Measurements from ENCODE around the gene DDA1. TPM values are rescaled to one million over a fixed set of nuclear protein-coding genes. Genes with fewer than 3 reads are reported as not detected.

Gene DDA1
- total RNA-seq, 1 donor from 2014 or later = 15.8 TPM

DNA sequence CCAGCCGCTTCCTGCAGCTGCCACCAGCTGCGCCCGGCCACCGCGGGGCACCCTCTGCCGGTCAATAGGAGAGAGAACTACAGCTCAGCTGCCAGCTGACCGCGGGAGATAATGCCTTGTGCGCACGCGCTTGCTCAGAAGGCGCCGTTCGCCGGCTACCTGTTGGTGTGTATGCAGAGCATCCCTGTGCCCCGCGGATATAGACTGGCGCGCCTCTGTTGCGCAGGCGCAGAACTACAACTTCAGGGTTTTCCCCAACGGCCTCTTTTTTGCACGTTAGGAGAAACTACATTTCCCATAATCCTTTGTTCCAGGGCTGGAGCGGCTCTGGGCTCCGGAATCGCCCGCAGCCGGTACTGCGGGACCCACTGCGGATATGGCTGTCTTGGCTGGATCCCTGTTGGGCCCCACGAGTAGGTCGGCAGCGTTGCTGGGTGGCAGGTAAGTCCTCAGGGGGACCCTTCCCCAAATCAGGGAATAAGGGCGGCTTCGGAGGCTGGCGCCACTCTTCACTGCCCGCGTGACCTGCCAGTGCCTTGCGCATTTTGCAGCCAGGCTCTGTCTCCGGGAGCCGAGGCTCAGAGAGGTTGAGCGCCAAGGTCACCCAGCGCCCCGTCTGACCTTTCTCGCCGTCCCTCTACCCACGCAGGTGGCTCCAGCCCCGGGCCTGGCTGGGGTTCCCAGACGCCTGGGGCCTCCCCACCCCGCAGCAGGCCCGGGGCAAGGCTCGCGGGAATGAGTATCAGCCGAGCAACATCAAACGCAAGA, 3.7 kb upstream of the DDA1 start, which contains the start of gene MRPL34:
TSS of gene MRPL34 (plus strand) at position 356 of the 768 bp plus-strand sequence. CDS start at position 377, 21 bp downstream.
- no peaks in the 10 kb centered on the region for H3K9me3 ChIP-seq
- H3K27me3 ChIP-seq = no peaks in the 10 kb centered on the region
- peak within 1 kb of the TSS; percentile 81 to 90 for H3K27ac ChIP-seq
- TF ChIP-seq, protein P1, sequence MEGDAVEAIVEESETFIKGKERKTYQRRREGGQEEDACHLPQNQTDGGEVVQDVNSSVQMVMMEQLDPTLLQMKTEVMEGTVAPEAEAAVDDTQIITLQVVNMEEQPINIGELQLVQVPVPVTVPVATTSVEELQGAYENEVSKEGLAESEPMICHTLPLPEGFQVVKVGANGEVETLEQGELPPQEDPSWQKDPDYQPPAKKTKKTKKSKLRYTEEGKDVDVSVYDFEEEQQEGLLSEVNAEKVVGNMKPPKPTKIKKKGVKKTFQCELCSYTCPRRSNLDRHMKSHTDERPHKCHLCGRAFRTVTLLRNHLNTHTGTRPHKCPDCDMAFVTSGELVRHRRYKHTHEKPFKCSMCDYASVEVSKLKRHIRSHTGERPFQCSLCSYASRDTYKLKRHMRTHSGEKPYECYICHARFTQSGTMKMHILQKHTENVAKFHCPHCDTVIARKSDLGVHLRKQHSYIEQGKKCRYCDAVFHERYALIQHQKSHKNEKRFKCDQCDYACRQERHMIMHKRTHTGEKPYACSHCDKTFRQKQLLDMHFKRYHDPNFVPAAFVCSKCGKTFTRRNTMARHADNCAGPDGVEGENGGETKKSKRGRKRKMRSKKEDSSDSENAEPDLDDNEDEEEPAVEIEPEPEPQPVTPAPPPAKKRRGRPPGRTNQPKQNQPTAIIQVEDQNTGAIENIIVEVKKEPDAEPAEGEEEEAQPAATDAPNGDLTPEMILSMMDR (IDR thresholded peaks at IDR 0.05) = peak; percentile 79 to 91 (median 81)
- H3K36me3 ChIP-seq = no peaks in the 10 kb centered on the region
- intact Hi-C loops (cut with DNase I) = loop anchor here (1.0 to 2.0 kb wide), 3 partner anchors 13 to 39 kb away; partner anchors contain the start of genes ANO8 and BABAM1
- peak; percentile 89 to 97 for DNase-seq (ENCODE audit: low spot score in 2 of 2)
- H3K4me3 ChIP-seq = peak within 1 kb of the TSS; percentile 66 to 72
- H3K4me1 ChIP-seq = peaks cover 2 to 30% of the 10 kb centered on the region in 2 donors

DNA sequence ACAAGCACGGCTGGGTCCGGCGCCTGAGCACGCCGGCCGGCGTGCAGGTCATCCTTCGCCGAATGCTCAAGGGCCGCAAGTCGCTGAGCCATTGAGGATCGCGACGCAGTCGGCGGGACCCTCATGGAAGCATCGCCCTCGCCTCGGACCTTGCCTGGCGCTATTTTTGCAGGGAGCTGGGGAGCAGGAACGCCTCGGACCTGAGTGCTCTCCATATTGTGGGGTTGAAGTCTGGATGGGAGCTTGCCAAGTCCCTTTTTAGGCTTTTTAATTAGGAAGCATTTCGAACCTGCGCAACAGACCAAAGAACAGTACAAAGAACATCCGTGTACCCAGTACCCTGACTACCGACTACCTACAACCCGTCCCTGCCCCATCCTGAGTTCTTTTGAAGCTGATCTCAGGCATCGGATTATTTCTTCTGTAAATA, 3.1 kb upstream of the DDA1 start:
- Histone ChIP-seq H3K9me3 (no peaks in the 10 kb centered on the region), H3K27ac (peak overlapping the region; percentile 81 to 90), H3K4me1 (peaks cover 7 to 34% of the 10 kb centered on the region in 2 donors), H3K27me3 (no peaks in the 10 kb centered on the region), H3K36me3 (no peaks in the 10 kb centered on the region), H3K4me3 (peak overlapping the region; percentile 66 to 72)
- intact Hi-C loops (cut with DNase I) = no loop called here
- TF ChIP-seq, protein P1 (IDR thresholded peaks at IDR 0.05) = no peak
- no peak for DNase-seq (ENCODE audit: low spot score in 2 of 2)

DNA sequence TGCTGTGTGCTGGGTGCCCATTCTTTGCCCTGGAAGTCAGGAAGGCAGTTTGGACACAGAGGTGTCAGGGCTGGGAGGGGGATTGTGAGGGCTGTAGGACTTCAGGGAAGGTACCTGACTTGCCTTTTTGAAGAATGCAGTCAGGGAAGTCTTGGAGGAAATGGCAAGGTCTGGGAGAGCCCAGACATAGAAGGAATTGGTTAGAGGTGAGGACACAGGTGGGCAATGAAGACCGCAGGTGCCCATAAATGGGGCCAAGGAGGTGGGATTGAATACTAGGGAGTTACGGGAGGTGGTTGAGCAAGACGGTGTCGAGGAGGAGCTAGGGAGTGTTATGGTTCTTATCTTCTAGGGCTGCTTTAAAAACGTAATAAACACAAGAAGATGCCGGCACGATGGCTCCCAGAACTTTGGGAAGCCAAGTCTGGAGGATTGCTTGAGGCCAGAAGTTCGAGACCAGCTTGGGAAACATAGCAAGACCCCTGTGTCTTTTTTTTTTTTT, 1.4 kb upstream of the DDA1 start:
- Histone ChIP-seq H3K4me3 (no peak overlapping the region), H3K9me3 (no peaks in the 10 kb centered on the region), H3K4me1 (peaks cover 14 to 35% of the 10 kb centered on the region in 2 donors), H3K36me3 (no peaks in the 10 kb centered on the region), H3K27ac (no peak overlapping the region), H3K27me3 (no peaks in the 10 kb centered on the region)
- TF ChIP-seq, protein P1 (IDR thresholded peaks at IDR 0.05) = no peak
- no peak for DNase-seq (ENCODE audit: low spot score in 2 of 2)
- intact Hi-C loops (cut with DNase I) = no loop called here

DNA sequence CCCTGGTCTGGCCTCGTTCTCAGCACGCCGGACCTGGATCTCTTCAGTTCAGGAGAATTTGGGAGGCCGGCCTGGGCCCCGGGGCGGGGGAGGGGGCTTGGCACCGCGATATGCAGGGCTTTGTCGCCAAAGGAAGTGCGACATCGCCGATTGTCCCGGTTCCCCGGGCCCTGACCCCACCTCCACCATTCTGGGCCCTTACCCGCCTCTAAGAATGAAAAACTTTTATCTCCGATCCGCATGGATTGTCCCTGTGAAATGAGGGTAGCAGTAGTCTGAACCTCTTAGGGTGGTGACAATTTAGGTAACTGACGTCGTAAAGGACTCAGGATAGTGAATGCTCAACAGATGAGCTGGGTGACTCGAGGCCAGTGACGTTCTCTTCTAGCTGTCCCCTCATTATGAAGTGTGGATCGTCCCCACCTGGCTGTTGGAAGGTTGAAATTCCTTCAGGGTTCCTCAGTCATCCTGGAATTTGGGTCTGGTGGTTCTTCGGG, 650 bp downstream of the DDA1 start:
- no peak for DNase-seq (ENCODE audit: low spot score in 2 of 2)
- H3K27me3 ChIP-seq = no peaks in the 10 kb centered on the region
- peak overlapping the region; percentile 65 to 73 for H3K27ac ChIP-seq
- intact Hi-C loops (cut with DNase I) = loop anchor here (1.0 kb wide), 1 partner anchor 73 kb away; no protein-coding TSS in a partner anchor
- H3K36me3 ChIP-seq = peaks cover 10 to 14% of the 10 kb centered on the region in 2 donors
- peak overlapping the region; percentile 87 to 89 for H3K4me3 ChIP-seq
- TF ChIP-seq, protein P1 (IDR thresholded peaks at IDR 0.05) = no peak
- no peaks in the 10 kb centered on the region for H3K9me3 ChIP-seq
- peaks cover 11 to 22% of the 10 kb centered on the region in 2 donors for H3K4me1 ChIP-seq

DNA sequence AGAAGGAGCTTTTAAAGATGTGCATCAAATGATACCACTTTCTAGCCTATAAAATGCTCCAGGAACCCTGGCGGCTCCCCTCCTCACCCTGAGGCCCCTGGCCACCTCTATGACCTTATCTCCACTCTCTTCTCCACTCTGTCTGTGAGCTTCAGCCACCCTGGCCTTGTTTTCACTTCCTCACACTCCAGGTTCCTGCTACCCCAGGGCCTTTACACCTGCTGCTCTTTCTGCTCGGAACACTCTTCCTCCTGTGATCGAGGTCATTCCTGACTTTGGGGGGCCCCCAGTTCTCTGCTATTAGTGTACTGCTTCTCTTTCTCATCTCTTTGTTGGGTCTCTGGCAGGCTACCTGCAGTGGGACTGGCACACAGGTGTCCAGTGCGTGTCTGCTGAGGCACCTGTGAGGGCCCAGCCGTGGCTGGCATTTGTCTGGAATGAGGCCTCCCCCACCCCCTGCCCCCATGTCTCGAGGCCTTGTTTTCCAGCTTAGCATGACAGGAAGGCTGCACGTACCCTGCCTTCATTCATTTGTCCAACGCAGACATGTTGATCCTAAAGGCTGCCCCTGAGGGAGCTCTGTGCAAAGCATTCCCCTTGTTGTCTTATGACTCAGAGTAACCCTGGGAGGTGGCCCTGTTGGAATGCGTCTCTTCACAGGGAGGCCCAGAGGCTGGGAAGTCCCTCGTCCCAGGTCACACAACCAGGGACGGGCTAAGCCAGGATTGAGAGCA, 2.3 kb downstream of the DDA1 start:
- Histone ChIP-seq H3K27ac (no peak overlapping the region), H3K9me3 (no peaks in the 10 kb centered on the region), H3K36me3 (peaks cover 23 to 27% of the 10 kb centered on the region in 2 donors), H3K4me1 (peaks cover 11 to 20% of the 10 kb centered on the region in 2 donors), H3K4me3 (no peak overlapping the region), H3K27me3 (no peaks in the 10 kb centered on the region)
- intact Hi-C loops (cut with DNase I) = no loop called here
- no peak for DNase-seq (ENCODE audit: low spot score in 2 of 2)
- TF ChIP-seq, protein P1 (IDR thresholded peaks at IDR 0.05) = no peak

Measured in ascending aorta (tissue), 2 donors.